ENCODE results near the gene C22orf23.

C22orf23 gene

GRCh38 chr22:37953437-37954179 lies at the start of gene C22orf23, which contains the start of gene POLR2F:
Gene C22orf23, minus strand, starts transcription at chr22:37953601. Its CDS starts 452 bp downstream, at chr22:37953149.
Gene POLR2F, plus strand, starts transcription at chr22:37953699. Its CDS starts 89 bp downstream, at chr22:37953788.
- no peak within 1 kb of the TSS for H3K27ac ChIP-seq (ENCODE audit: low read length)
- H3K9me3 ChIP-seq (ENCODE audit: control insufficient read depth, low read depth, low read length): no peaks in the 10 kb centered on the region
- peak within 1 kb of the TSS; percentile 85 for H3K4me3 ChIP-seq (ENCODE audit: low read length)
- peaks cover 12% of the 10 kb centered on the region for H3K27me3 ChIP-seq (ENCODE audit: control insufficient read depth, insufficient read depth, low read length)
- H3K4me1 ChIP-seq (ENCODE audit: control insufficient read depth, low read depth, low read length): peaks cover 3% of the 10 kb centered on the region
- peak within 1 kb of the TSS; percentile 79 for H3K9ac ChIP-seq (ENCODE audit: low read length)
- H3K36me3 ChIP-seq (ENCODE audit: control insufficient read depth, low read depth, low read length): peaks cover 18% of the 10 kb centered on the region

- Histone ChIP-seq H3K9ac (ENCODE audit: low read length) (no peak overlapping the region), H3K9me3 (ENCODE audit: control insufficient read depth, low read depth, low read length) (no peaks in the 10 kb centered on the region), H3K36me3 (ENCODE audit: control insufficient read depth, low read depth, low read length) (no peaks in the 10 kb centered on the region), H3K27ac (ENCODE audit: low read length) (no peak overlapping the region), H3K27me3 (ENCODE audit: control insufficient read depth, insufficient read depth, low read length) (no peaks in the 10 kb centered on the region), H3K4me1 (ENCODE audit: control insufficient read depth, low read depth, low read length) (no peaks in the 10 kb centered on the region), H3K4me3 (ENCODE audit: low read length) (no peak overlapping the region)
Observed at GRCh38 chr22:37999640-38000272, 46.4 kb upstream of the C22orf23 start.

GRCh38 chr22:37999236-37999635 lies 45.8 kb upstream of the C22orf23 start:
- Histone ChIP-seq H3K4me1 (ENCODE audit: control insufficient read depth, low read depth, low read length) (no peaks in the 10 kb centered on the region), H3K27me3 (ENCODE audit: control insufficient read depth, insufficient read depth, low read length) (no peaks in the 10 kb centered on the region), H3K9me3 (ENCODE audit: control insufficient read depth, low read depth, low read length) (no peaks in the 10 kb centered on the region), H3K36me3 (ENCODE audit: control insufficient read depth, low read depth, low read length) (no peaks in the 10 kb centered on the region), H3K27ac (ENCODE audit: low read length) (no peak overlapping the region), H3K9ac (ENCODE audit: low read length) (no peak overlapping the region), H3K4me3 (ENCODE audit: low read length) (no peak overlapping the region)

GRCh38 chr22:37998543-37998942 lies 45.1 kb upstream of the C22orf23 start:
- no peak overlapping the region for H3K9ac ChIP-seq (ENCODE audit: low read length)
- no peaks in the 10 kb centered on the region for H3K27me3 ChIP-seq (ENCODE audit: control insufficient read depth, insufficient read depth, low read length)
- no peaks in the 10 kb centered on the region for H3K36me3 ChIP-seq (ENCODE audit: control insufficient read depth, low read depth, low read length)
- no peaks in the 10 kb centered on the region for H3K4me1 ChIP-seq (ENCODE audit: control insufficient read depth, low read depth, low read length)
- no peaks in the 10 kb centered on the region for H3K9me3 ChIP-seq (ENCODE audit: control insufficient read depth, low read depth, low read length)
- no peak overlapping the region for H3K4me3 ChIP-seq (ENCODE audit: low read length)
- H3K27ac ChIP-seq (ENCODE audit: low read length): no peak overlapping the region

- no peaks in the 10 kb centered on the region for H3K27me3 ChIP-seq (ENCODE audit: control insufficient read depth, insufficient read depth, low read length)
- H3K4me1 ChIP-seq (ENCODE audit: control insufficient read depth, low read depth, low read length): no peaks in the 10 kb centered on the region
- no peak overlapping the region for H3K4me3 ChIP-seq (ENCODE audit: low read length)
- no peak overlapping the region for H3K27ac ChIP-seq (ENCODE audit: low read length)
- no peaks in the 10 kb centered on the region for H3K9me3 ChIP-seq (ENCODE audit: control insufficient read depth, low read depth, low read length)
- no peak overlapping the region for H3K9ac ChIP-seq (ENCODE audit: low read length)
- no peaks in the 10 kb centered on the region for H3K36me3 ChIP-seq (ENCODE audit: control insufficient read depth, low read depth, low read length)
Observed at GRCh38 chr22:37996515-37997246, 43.3 kb upstream of the C22orf23 start.

GRCh38 chr22:37996079-37996478 lies 42.7 kb upstream of the C22orf23 start:
- Histone ChIP-seq H3K4me3 (ENCODE audit: low read length) (no peak overlapping the region), H3K27ac (ENCODE audit: low read length) (no peak overlapping the region), H3K9me3 (ENCODE audit: control insufficient read depth, low read depth, low read length) (no peaks in the 10 kb centered on the region), H3K4me1 (ENCODE audit: control insufficient read depth, low read depth, low read length) (no peaks in the 10 kb centered on the region), H3K27me3 (ENCODE audit: control insufficient read depth, insufficient read depth, low read length) (no peaks in the 10 kb centered on the region), H3K36me3 (ENCODE audit: control insufficient read depth, low read depth, low read length) (no peaks in the 10 kb centered on the region), H3K9ac (ENCODE audit: low read length) (no peak overlapping the region)

GRCh38 chr22:37995460-37995859 lies 42.1 kb upstream of the C22orf23 start:
- Histone ChIP-seq H3K9ac (ENCODE audit: low read length) (no peak overlapping the region), H3K4me3 (ENCODE audit: low read length) (no peak overlapping the region), H3K36me3 (ENCODE audit: control insufficient read depth, low read depth, low read length) (no peaks in the 10 kb centered on the region), H3K9me3 (ENCODE audit: control insufficient read depth, low read depth, low read length) (no peaks in the 10 kb centered on the region), H3K4me1 (ENCODE audit: control insufficient read depth, low read depth, low read length) (no peaks in the 10 kb centered on the region), H3K27ac (ENCODE audit: low read length) (no peak overlapping the region), H3K27me3 (ENCODE audit: control insufficient read depth, insufficient read depth, low read length) (no peaks in the 10 kb centered on the region)

GRCh38 chr22:37994982-37995381 lies 41.6 kb upstream of the C22orf23 start:
- Histone ChIP-seq H3K27me3 (ENCODE audit: control insufficient read depth, insufficient read depth, low read length) (no peaks in the 10 kb centered on the region), H3K4me1 (ENCODE audit: control insufficient read depth, low read depth, low read length) (no peaks in the 10 kb centered on the region), H3K4me3 (ENCODE audit: low read length) (no peak overlapping the region), H3K9me3 (ENCODE audit: control insufficient read depth, low read depth, low read length) (no peaks in the 10 kb centered on the region), H3K9ac (ENCODE audit: low read length) (no peak overlapping the region), H3K36me3 (ENCODE audit: control insufficient read depth, low read depth, low read length) (no peaks in the 10 kb centered on the region), H3K27ac (ENCODE audit: low read length) (no peak overlapping the region)

GRCh38 chr22:37994049-37994448 lies 40.6 kb upstream of the C22orf23 start:
- Histone ChIP-seq H3K27me3 (ENCODE audit: control insufficient read depth, insufficient read depth, low read length) (no peaks in the 10 kb centered on the region), H3K4me1 (ENCODE audit: control insufficient read depth, low read depth, low read length) (no peaks in the 10 kb centered on the region), H3K9ac (ENCODE audit: low read length) (no peak overlapping the region), H3K4me3 (ENCODE audit: low read length) (no peak overlapping the region), H3K36me3 (ENCODE audit: control insufficient read depth, low read depth, low read length) (no peaks in the 10 kb centered on the region), H3K27ac (ENCODE audit: low read length) (no peak overlapping the region), H3K9me3 (ENCODE audit: control insufficient read depth, low read depth, low read length) (no peaks in the 10 kb centered on the region)

GRCh38 chr22:37991731-37992442 lies 38.5 kb upstream of the C22orf23 start:
- no peak overlapping the region for H3K4me3 ChIP-seq (ENCODE audit: low read length)
- no peaks in the 10 kb centered on the region for H3K9me3 ChIP-seq (ENCODE audit: control insufficient read depth, low read depth, low read length)
- H3K27ac ChIP-seq (ENCODE audit: low read length): no peak overlapping the region
- H3K36me3 ChIP-seq (ENCODE audit: control insufficient read depth, low read depth, low read length): no peaks in the 10 kb centered on the region
- no peaks in the 10 kb centered on the region for H3K4me1 ChIP-seq (ENCODE audit: control insufficient read depth, low read depth, low read length)
- H3K9ac ChIP-seq (ENCODE audit: low read length): no peak overlapping the region
- no peaks in the 10 kb centered on the region for H3K27me3 ChIP-seq (ENCODE audit: control insufficient read depth, insufficient read depth, low read length)

GRCh38 chr22:37990862-37991261 lies 37.5 kb upstream of the C22orf23 start:
- no peak overlapping the region for H3K4me3 ChIP-seq (ENCODE audit: low read length)
- H3K9ac ChIP-seq (ENCODE audit: low read length): no peak overlapping the region
- no peak overlapping the region for H3K27ac ChIP-seq (ENCODE audit: low read length)
- H3K4me1 ChIP-seq (ENCODE audit: control insufficient read depth, low read depth, low read length): no peaks in the 10 kb centered on the region
- H3K9me3 ChIP-seq (ENCODE audit: control insufficient read depth, low read depth, low read length): no peaks in the 10 kb centered on the region
- H3K36me3 ChIP-seq (ENCODE audit: control insufficient read depth, low read depth, low read length): no peaks in the 10 kb centered on the region
- H3K27me3 ChIP-seq (ENCODE audit: control insufficient read depth, insufficient read depth, low read length): no peaks in the 10 kb centered on the region
